A673 (cell line): ENCODE results near the gene PRPF40B.

ENCODE experiments used
- CTCF ChIP-seq: fragments of 300-800, 200-600 bp; sonication (generic); conservative IDR thresholded peaks from 2 replicates; pipeline ENCODE4 v1.5.1; 2017; ENCODE audit warnings: low read depth, mild to moderate bottlenecking, antibody characterized with exemption, low read length, moderate library complexity, mixed read lengths
- EZH2 ChIP-seq: fragments of 200-600 bp; sonication (generic); IDR thresholded peaks from 2 replicates; pipeline ENCODE4 v1.6.1; 2017; ENCODE audit warnings: borderline replicate concordance, low read depth, mild to moderate bottlenecking, mixed read lengths, antibody characterized with exemption, low read length; ENCODE audit not compliant: poor library complexity, severe bottlenecking

GRCh38 chr12:49609059-49609874 lies 14.1 kb upstream of the PRPF40B start:
- TF ChIP-seq CTCF = no peak
- TF ChIP-seq EZH2 = no peak
